HG03095 (cell line): ENCODE results near the gene SPNS1.
"Not testable (repeated sequence)": the region's sequence is repeated elsewhere in the genome, so short reads cannot be mapped to it uniquely, and the experiment has no call there.

ENCODE experiments used
- ATAC-seq: cut with Tn5 transposase; IDR thresholded peaks from one replicate; pipeline ENCODE4 v1.9.1; 2021; ENCODE audit warnings: moderate library complexity; ENCODE audit not compliant: unreplicated experiment

SPNS1 gene

GRCh38 chr16:28958216-28958615, 16.4 kb upstream of the SPNS1 start:
- ATAC-seq, result no peak

GRCh38 chr16:28958836-28959235, 15.7 kb upstream of the SPNS1 start:
- ATAC-seq, result no peak

- ATAC-seq, result no peak
Measured at GRCh38 chr16:28964072-28964471, 10.5 kb upstream of the SPNS1 start.

- no peak for ATAC-seq
Measured at GRCh38 chr16:28964496-28964895, 10.1 kb upstream of the SPNS1 start.

GRCh38 chr16:28967156-28967555, 7.4 kb upstream of the SPNS1 start:
- no peak for ATAC-seq

GRCh38 chr16:28969696-28970095, 4.9 kb upstream of the SPNS1 start:
- not testable (repeated sequence) for ATAC-seq

GRCh38 chr16:28974007-28974436, 556 bp upstream of the SPNS1 start:
- peak; percentile 15 for ATAC-seq

- ATAC-seq, result no peak
Measured at GRCh38 chr16:28975158-28975599, 601 bp downstream of the SPNS1 start.

- no peak for ATAC-seq
Measured at GRCh38 chr16:28977703-28978662, 3.4 kb downstream of the SPNS1 start.

- ATAC-seq, result not testable (repeated sequence)
Measured at GRCh38 chr16:28980330-28980729, 5.8 kb downstream of the SPNS1 start.

- no peak for ATAC-seq
Measured at GRCh38 chr16:28980929-28981328, 6.4 kb downstream of the SPNS1 start.

- no peak for ATAC-seq
Measured at GRCh38 chr16:28981517-28981916, 6.9 kb downstream of the SPNS1 start.

- no peak for ATAC-seq
Measured at GRCh38 chr16:28982418-28982817, 7.8 kb downstream of the SPNS1 start.

GRCh38 chr16:28982949-28983348, 8.4 kb downstream of the SPNS1 start:
- ATAC-seq, result no peak

GRCh38 chr16:28983644-28984043, 9.1 kb downstream of the SPNS1 start:
- ATAC-seq, result no peak

- no peak for ATAC-seq
Measured at GRCh38 chr16:28984091-28984490, 9.5 kb downstream of the SPNS1 start.

- no peak for ATAC-seq
Measured at GRCh38 chr16:28984619-28985135, 10.1 kb downstream of the SPNS1 start, which contains the start of gene LAT. LAT (plus strand) TSS chr16:28985052; CDS start chr16:28985418, 366 bp downstream.

GRCh38 chr16:28985211-28986041, 10.8 kb downstream of the SPNS1 start:
- ATAC-seq, result no peak

- no peak for ATAC-seq
Measured at GRCh38 chr16:28986046-28986445, 11.5 kb downstream of the SPNS1 start.

GRCh38 chr16:28986492-28986891, 11.9 kb downstream of the SPNS1 start:
- no peak for ATAC-seq

GRCh38 chr16:28987170-28987853, 12.7 kb downstream of the SPNS1 start:
- no peak for ATAC-seq
